HG02884 (cell line): Measurements from ENCODE around the gene TMEM158.

Experiments
- ATAC-seq: cut with Tn5 transposase; IDR thresholded peaks from one replicate; pipeline ENCODE4 v1.9.1; 2021; ENCODE audit warnings: mild to moderate bottlenecking, moderate library complexity; ENCODE audit not compliant: unreplicated experiment

TMEM158 gene

DNA sequence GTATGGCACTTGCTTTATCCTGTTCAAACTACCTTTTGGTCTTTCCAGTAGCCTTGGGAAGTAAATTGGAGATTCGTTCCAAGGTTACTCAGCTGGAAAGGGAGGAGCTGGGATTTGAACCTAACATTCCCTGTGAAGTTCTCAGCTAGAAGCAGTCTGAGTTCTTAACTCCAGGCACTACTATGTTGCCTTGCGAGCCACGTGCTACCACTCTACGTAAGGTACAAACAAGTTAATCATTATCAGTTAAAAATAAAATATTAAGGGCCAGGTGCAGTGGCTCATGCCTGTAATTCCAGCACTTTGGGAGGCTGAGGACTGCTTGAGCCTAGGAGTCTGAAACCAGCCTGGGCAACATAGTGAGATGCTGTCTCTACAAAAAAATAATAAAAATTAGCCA is 49.2 kb downstream of the TMEM158 start:
- ATAC-seq, result no peak
